ENCODE measurements around the gene HOTAIR. TPM values are rescaled to one million over a fixed set of nuclear protein-coding genes. Genes with fewer than 3 reads are reported as not detected.

The HOTAIR gene
- total RNA-seq, 1 donor from 2014 or later: not detected

DNA sequence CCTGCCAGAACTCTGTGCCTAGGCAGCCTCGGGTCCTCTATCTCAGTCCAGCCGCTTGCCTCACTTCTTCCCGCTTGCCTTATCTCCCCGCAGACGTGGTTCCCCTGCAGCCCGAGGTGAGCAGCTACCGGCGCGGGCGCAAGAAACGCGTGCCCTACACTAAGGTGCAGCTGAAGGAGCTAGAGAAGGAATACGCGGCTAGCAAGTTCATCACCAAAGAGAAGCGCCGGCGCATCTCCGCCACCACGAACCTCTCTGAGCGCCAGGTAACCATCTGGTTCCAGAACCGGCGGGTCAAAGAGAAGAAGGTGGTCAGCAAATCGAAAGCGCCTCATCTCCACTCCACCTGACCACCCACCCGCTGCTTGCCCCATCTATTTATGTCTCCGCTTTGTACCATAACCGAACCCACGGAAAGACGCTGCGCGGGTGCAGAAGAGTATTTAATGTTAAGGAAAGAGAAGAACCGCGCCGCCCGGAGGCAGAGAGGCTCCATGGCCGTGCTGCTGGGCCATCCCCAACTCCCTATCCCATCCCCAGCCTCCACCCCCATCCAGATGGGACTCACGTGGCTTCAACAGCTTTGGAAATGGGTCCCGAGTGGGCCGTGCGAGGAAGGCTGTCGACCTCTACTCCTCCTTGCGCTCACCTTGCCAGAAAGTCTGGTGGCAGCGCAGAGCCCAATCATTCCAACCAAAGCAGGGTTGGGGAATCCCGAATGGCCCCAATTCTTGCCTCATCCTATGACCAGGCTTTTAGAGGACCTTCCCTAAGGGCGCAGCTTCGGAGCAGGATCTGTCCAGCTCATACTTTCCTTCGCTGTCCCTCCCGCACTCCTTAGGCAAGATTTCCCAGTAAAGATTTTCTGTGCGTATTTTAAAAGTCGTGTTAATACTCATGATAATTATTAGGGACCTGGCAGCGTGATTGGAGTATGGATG is 29.6 kb downstream of the HOTAIR start:
- no peaks in the 10 kb centered on the region for H3F3A ChIP-seq (ENCODE audit: low read depth)
- peaks cover 16% of the 10 kb centered on the region for H4K20me1 ChIP-seq (ENCODE audit: low read depth)
- peaks cover 96% of the 10 kb centered on the region for H3K27me3 Mint-ChIP-seq (ENCODE audit: insufficient read depth, low read depth)
- no peaks in the 10 kb centered on the region for H3K36me3 ChIP-seq
- H3K9me3 ChIP-seq (ENCODE audit: low read depth): no peaks in the 10 kb centered on the region
- no peaks in the 10 kb centered on the region for H3K79me2 ChIP-seq (ENCODE audit: low read depth)
- H2AFZ ChIP-seq (replicated peaks): no peak overlapping the region
- no peaks in the 10 kb centered on the region for H3K4me1 Mint-ChIP-seq
- no peak overlapping the region for H3K27ac Mint-ChIP-seq
- H3K4me2 ChIP-seq: no peak overlapping the region
- no peak overlapping the region for H3K27ac ChIP-seq
- peaks cover 9% of the 10 kb centered on the region for H3K9me3 Mint-ChIP-seq
- H3K27me3 ChIP-seq: peaks cover 100% of the 10 kb centered on the region
- H3K4me3 Mint-ChIP-seq: no peak overlapping the region
- H3K9ac ChIP-seq: no peak overlapping the region
- no peaks in the 10 kb centered on the region for H3K4me1 ChIP-seq
- no peaks in the 10 kb centered on the region for H3K36me3 Mint-ChIP-seq
- no peak overlapping the region for H3K4me3 ChIP-seq
- DNase-seq (ENCODE audit: low spot score): no peak
- TF ChIP-seq, protein P1, sequence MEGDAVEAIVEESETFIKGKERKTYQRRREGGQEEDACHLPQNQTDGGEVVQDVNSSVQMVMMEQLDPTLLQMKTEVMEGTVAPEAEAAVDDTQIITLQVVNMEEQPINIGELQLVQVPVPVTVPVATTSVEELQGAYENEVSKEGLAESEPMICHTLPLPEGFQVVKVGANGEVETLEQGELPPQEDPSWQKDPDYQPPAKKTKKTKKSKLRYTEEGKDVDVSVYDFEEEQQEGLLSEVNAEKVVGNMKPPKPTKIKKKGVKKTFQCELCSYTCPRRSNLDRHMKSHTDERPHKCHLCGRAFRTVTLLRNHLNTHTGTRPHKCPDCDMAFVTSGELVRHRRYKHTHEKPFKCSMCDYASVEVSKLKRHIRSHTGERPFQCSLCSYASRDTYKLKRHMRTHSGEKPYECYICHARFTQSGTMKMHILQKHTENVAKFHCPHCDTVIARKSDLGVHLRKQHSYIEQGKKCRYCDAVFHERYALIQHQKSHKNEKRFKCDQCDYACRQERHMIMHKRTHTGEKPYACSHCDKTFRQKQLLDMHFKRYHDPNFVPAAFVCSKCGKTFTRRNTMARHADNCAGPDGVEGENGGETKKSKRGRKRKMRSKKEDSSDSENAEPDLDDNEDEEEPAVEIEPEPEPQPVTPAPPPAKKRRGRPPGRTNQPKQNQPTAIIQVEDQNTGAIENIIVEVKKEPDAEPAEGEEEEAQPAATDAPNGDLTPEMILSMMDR (IDR thresholded peaks at IDR 0.05): peak; percentile 5
- TF ChIP-seq EZH2phosphoT487 (IDR thresholded peaks at IDR 0.05) (peak; percentile 87), EZH2 (IDR thresholded peaks at IDR 0.05) (peak; percentile 89)

DNA sequence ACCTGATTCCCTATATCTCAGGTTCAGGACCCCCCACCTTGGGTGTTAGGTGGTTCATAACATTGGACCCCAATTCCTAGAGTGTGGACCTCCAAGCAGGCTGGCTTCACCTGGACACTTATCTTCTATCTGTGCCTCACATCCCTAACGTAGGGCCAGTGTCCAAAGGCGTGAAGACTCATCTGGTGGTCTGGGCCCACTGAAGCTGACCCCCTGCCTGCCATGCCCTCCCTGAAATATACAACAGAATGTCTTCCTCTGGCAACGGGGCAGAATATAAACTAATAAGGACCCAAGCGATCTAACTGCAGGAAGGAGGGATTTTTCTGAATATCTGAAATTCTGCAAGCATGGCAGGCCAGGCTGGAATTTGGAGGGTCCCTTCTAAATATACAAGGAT is 30.5 kb downstream of the HOTAIR start:
- Histone ChIP-seq H3K4me3 (no peak overlapping the region), H3K4me2 (no peak overlapping the region), H4K20me1 (ENCODE audit: low read depth) (peaks cover 12% of the 10 kb centered on the region), H3K4me1 (no peaks in the 10 kb centered on the region), H3K27ac (no peak overlapping the region), H3K9ac (no peak overlapping the region), H3K79me2 (ENCODE audit: low read depth) (no peaks in the 10 kb centered on the region), H3K27me3 (peaks cover 100% of the 10 kb centered on the region), H2AFZ (replicated peaks) (no peak overlapping the region), H3K9me3 (ENCODE audit: low read depth) (no peaks in the 10 kb centered on the region), H3F3A (ENCODE audit: low read depth) (no peaks in the 10 kb centered on the region), H3K36me3 (no peaks in the 10 kb centered on the region)
- Mint-ChIP-seq H3K36me3 (no peaks in the 10 kb centered on the region), H3K9me3 (peaks cover 12% of the 10 kb centered on the region), H3K27ac (no peak overlapping the region), H3K4me1 (no peaks in the 10 kb centered on the region), H3K27me3 (ENCODE audit: insufficient read depth, low read depth) (peaks cover 94% of the 10 kb centered on the region), H3K4me3 (no peak overlapping the region)
- TF ChIP-seq EZH2phosphoT487 (IDR thresholded peaks at IDR 0.05) (no peak), EZH2 (IDR thresholded peaks at IDR 0.05) (no peak)
- TF ChIP-seq, protein P1 (IDR thresholded peaks at IDR 0.05): no peak
- no peak for DNase-seq (ENCODE audit: low spot score)

DNA sequence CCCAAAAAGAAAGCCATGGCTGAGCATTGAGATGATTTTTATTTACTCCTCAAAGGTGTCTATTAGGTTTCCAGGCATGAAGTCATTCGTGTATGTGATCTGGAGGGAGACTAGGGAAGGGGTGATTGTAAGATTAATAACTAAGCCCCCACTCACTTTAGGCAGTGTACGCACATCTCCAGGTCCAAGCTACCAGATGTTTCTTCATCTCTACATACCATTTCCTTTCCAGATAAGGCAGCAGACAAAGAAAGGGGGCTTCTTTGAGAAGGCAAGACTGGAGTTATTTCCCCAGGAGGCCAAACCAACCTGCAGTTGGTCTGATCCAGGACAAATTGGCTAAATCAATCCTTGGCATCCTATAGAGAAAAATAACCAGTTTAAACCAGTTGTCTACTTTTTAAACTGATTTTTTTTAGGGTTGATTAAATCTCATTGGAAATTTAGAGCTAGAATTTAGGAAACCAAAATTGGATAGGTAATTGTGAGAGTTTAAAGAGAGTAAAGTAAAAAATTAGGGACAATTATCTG is 32.2 kb downstream of the HOTAIR start:
- no peaks in the 10 kb centered on the region for H3K36me3 ChIP-seq
- no peak overlapping the region for H3K4me3 Mint-ChIP-seq
- DNase-seq (ENCODE audit: low spot score): no peak
- H3K9me3 ChIP-seq (ENCODE audit: low read depth): no peaks in the 10 kb centered on the region
- H3K4me3 ChIP-seq: no peak overlapping the region
- peaks cover 91% of the 10 kb centered on the region for H3K27me3 Mint-ChIP-seq (ENCODE audit: insufficient read depth, low read depth)
- H3K36me3 Mint-ChIP-seq: no peaks in the 10 kb centered on the region
- no peaks in the 10 kb centered on the region for H3K4me1 ChIP-seq
- H3K4me2 ChIP-seq: no peak overlapping the region
- H3K79me2 ChIP-seq (ENCODE audit: low read depth): no peaks in the 10 kb centered on the region
- H3K9me3 Mint-ChIP-seq: peaks cover 15% of the 10 kb centered on the region
- no peak overlapping the region for H3K27ac ChIP-seq
- no peak for TF ChIP-seq EZH2phosphoT487 (IDR thresholded peaks at IDR 0.05)
- peak; percentile 11 for TF ChIP-seq EZH2 (IDR thresholded peaks at IDR 0.05)
- TF ChIP-seq, protein P1 (IDR thresholded peaks at IDR 0.05): no peak
- H2AFZ ChIP-seq (replicated peaks): no peak overlapping the region
- H4K20me1 ChIP-seq (ENCODE audit: low read depth): peaks cover 10% of the 10 kb centered on the region
- H3F3A ChIP-seq (ENCODE audit: low read depth): no peaks in the 10 kb centered on the region
- H3K9ac ChIP-seq: no peak overlapping the region
- H3K27me3 ChIP-seq: peaks cover 100% of the 10 kb centered on the region
- no peak overlapping the region for H3K27ac Mint-ChIP-seq
- H3K4me1 Mint-ChIP-seq: no peaks in the 10 kb centered on the region

Data from neural progenitor cell (in vitro differentiated cells).